HG03159 (cell line): Measurements from ENCODE around the gene ACOT8.
"Not testable (repeated sequence)": the region's sequence is repeated elsewhere in the genome, so short reads cannot be mapped to it uniquely, and the experiment has no call there.

Experiments used
- ATAC-seq: cut with Tn5 transposase; IDR thresholded peaks from one replicate; pipeline ENCODE4 v1.9.1; 2021; ENCODE audit warnings: mild to moderate bottlenecking, moderate library complexity; ENCODE audit not compliant: unreplicated experiment

ACOT8 gene

GRCh38 chr20:45797955-45798354, 59.2 kb downstream of the ACOT8 start:
- not testable (repeated sequence) for ATAC-seq

- not testable (repeated sequence) for ATAC-seq
Observed at GRCh38 chr20:45797510-45797909, 59.7 kb downstream of the ACOT8 start.

- no peak for ATAC-seq
Observed at GRCh38 chr20:45796337-45797065, 60.7 kb downstream of the ACOT8 start.

GRCh38 chr20:45792317-45793118, 64.7 kb downstream of the ACOT8 start:
- ATAC-seq: peak; percentile 30
